CD4-positive, CD25-positive, alpha-beta regulatory T cell (primary cell): ENCODE data around the gene KRT32. TPM values are rescaled to one million over a fixed set of nuclear protein-coding genes. Genes with fewer than 3 reads are reported as not detected.

Experiments
- ATAC-seq, 2 donors: fragments of 150-1000 bp; cut with Tn5 transposase; one replicate each; pipeline ENCODE4 v1.10.0; 2021; ENCODE audit warnings: low read depth in 2 of 2, moderate number of reproducible peaks in 2 of 2, moderate library complexity in 1 of 2
- DNase-seq, 3 donors: peaks; one replicate each; pipeline versions ENCODE4 v3.0.0 to v3.0.0-alpha.2; 2012 to 2022; ENCODE audit warnings: mixed read lengths in 1 of 3
- H3K27ac ChIP-seq: one replicate; pipeline ENCODE4 v1.7.0; 2013; ENCODE audit warnings: mild to moderate bottlenecking, low read length; ENCODE audit not compliant: insufficient read depth, poor library complexity, severe bottlenecking
- H3K27me3 ChIP-seq: one replicate; pipeline ENCODE4 v1.7.0; 2013; ENCODE audit warnings: low read length; ENCODE audit not compliant: control insufficient read depth, insufficient read depth
- H3K36me3 ChIP-seq: one replicate; pipeline ENCODE4 v1.7.0; 2013; ENCODE audit warnings: mild to moderate bottlenecking, low read length, moderate library complexity; ENCODE audit not compliant: control insufficient read depth, insufficient read depth
- H3K4me1 ChIP-seq: 2 replicates; pipeline ENCODE4 v1.7.0; 2013; ENCODE audit warnings: mild to moderate bottlenecking, low read length; ENCODE audit not compliant: insufficient read depth, control insufficient read depth, poor library complexity, severe bottlenecking
- H3K4me3 ChIP-seq: one replicate; pipeline ENCODE4 v1.7.0; 2013; ENCODE audit warnings: low read depth, mild to moderate bottlenecking, low read length, moderate library complexity
- H3K9me3 ChIP-seq, 2 experiments: 1 replicate in 1 of 2; 2 replicates in 1 of 2; pipeline ENCODE4 v1.7.0; 2013; ENCODE audit warnings: low read length in 2 of 2, mild to moderate bottlenecking in 1 of 2, moderate library complexity in 1 of 2; ENCODE audit not compliant: control insufficient read depth in 2 of 2
- H3K27ac Mint-ChIP-seq, 3 donors: one replicate each; pipeline ENCODE4 v1.8.0; 2020 to 2022; ENCODE audit warnings: mild to moderate bottlenecking in 3 of 3, mixed read lengths in 3 of 3, moderate library complexity in 2 of 3
- H3K27me3 Mint-ChIP-seq: one replicate; pipeline ENCODE4 v1.8.0; 2022; ENCODE audit warnings: mild to moderate bottlenecking, mixed read lengths
- H3K36me3 Mint-ChIP-seq: one replicate; pipeline ENCODE4 v1.8.0; 2020; ENCODE audit warnings: mixed read lengths
- H3K4me1 Mint-ChIP-seq, 4 donors: one replicate each; pipeline ENCODE4 v1.8.0; 2020 to 2022; ENCODE audit warnings: mixed read lengths in 4 of 4, mild to moderate bottlenecking in 1 of 4
- H3K4me3 Mint-ChIP-seq, 4 donors: one replicate each; pipeline ENCODE4 v1.8.0; 2020 to 2022; ENCODE audit warnings: mild to moderate bottlenecking in 4 of 4, mixed read lengths in 4 of 4, moderate library complexity in 3 of 4
- H3K9me3 Mint-ChIP-seq, 7 donors: one replicate each; pipeline ENCODE4 v1.8.0; 2020 to 2022; ENCODE audit warnings: mixed read lengths in 7 of 7, mild to moderate bottlenecking in 3 of 7, moderate library complexity in 2 of 7
- polyA plus RNA-seq, 4 donors: library from polyadenylated mRNA; unstranded; fragments of 300-500 nt; fragmentation: Illumina TruSeq; gene quantifications; one replicate each; pipeline ENCODE4 v1.2.3, GENCODE V29; 2021
- total RNA-seq: library from RNA; stranded (reverse); gene quantifications from one replicate; pipeline ENCODE4 v1.2.3, GENCODE V29; 2022

Gene KRT32
- total and polyA plus RNA-seq, 5 donors from 2014 or later = not detected

DNA sequence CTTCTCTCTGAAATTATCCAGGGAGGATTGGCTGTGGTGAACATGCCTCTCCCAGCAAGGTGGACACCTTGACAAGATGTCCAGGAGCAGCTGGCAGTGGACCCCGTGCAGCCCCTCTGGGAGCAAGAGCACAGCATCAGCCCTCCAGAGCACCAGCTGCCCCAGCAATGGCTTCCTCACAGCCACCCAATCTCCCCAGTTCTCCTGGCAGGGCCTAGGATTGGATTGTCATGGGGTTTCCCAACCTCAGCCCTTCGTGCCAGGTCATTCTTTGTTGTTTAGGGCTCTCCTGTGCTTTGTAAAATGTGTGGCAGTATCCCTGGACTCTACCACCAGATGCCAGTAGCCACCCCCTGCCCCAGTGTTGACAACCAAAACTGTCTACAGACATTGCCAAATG is 24.3 kb upstream of the KRT32 start:
- peaks cover 0 to 2% (median 0%) of the 10 kb centered on the region in 7 donors for H3K9me3 Mint-ChIP-seq
- Histone ChIP-seq H3K36me3 (no peaks in the 10 kb centered on the region), H3K27ac (no peak overlapping the region), H3K27me3 (no peaks in the 10 kb centered on the region), H3K4me1 (no peaks in the 10 kb centered on the region), H3K9me3 (no peaks in the 10 kb centered on the region), H3K4me3 (no peak overlapping the region)
- DNase-seq (no peak), ATAC-seq (no peak)
- no peaks in the 10 kb centered on the region for H3K36me3 Mint-ChIP-seq
- H3K4me3 Mint-ChIP-seq = no peak overlapping the region
- H3K27ac Mint-ChIP-seq = no peak overlapping the region
- peaks cover 11% of the 10 kb centered on the region for H3K27me3 Mint-ChIP-seq
- peaks cover 0 to 4% (median 0%) of the 10 kb centered on the region in 4 donors for H3K4me1 Mint-ChIP-seq

- no peak for DNase-seq
- no peak for ATAC-seq
- no peak overlapping the region for H3K27ac ChIP-seq
- no peaks in the 10 kb centered on the region for H3K36me3 Mint-ChIP-seq
- no peaks in the 10 kb centered on the region for H3K9me3 ChIP-seq
- no peak overlapping the region for H3K4me3 ChIP-seq
- H3K27ac Mint-ChIP-seq = no peak overlapping the region
- H3K4me3 Mint-ChIP-seq = no peak overlapping the region
- peaks cover 0 to 4% (median 0%) of the 10 kb centered on the region in 4 donors for H3K4me1 Mint-ChIP-seq
- H3K27me3 Mint-ChIP-seq = peaks cover 19% of the 10 kb centered on the region
- no peaks in the 10 kb centered on the region for H3K36me3 ChIP-seq
- H3K27me3 ChIP-seq = no peaks in the 10 kb centered on the region
- H3K4me1 ChIP-seq = no peaks in the 10 kb centered on the region
- peaks cover 0 to 2% (median 0%) of the 10 kb centered on the region in 7 donors for H3K9me3 Mint-ChIP-seq
These were observed 23.1 kb upstream of the KRT32 start for GRCh38 chr17:41490000-41490990.

DNA sequence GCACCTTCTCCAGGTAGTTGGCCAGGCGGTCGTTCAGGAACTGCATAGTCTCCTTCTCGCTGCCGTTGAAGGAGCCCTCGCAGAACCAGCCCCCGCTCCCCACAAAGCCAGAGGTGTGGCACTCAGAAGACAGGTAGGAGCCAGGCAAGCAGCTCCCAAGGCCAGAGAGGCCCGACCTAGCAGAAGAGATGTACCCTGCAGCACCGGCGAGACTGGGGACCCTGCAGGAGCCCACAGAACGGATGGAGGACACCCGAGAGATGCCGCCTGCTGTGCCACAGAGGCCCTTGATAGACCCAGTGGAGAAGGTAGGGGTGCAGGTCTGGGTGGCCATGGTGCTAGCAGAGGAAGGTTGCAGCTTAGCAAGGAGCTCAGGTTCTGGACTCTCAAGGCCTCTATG is 22.3 kb upstream of the KRT32 start, which contains the start of gene KRT36:
KRT36 (minus strand) TSS at position 380 of the 400 bp plus-strand sequence; CDS start at position 334, 46 bp downstream.
- no peak for DNase-seq

DNA sequence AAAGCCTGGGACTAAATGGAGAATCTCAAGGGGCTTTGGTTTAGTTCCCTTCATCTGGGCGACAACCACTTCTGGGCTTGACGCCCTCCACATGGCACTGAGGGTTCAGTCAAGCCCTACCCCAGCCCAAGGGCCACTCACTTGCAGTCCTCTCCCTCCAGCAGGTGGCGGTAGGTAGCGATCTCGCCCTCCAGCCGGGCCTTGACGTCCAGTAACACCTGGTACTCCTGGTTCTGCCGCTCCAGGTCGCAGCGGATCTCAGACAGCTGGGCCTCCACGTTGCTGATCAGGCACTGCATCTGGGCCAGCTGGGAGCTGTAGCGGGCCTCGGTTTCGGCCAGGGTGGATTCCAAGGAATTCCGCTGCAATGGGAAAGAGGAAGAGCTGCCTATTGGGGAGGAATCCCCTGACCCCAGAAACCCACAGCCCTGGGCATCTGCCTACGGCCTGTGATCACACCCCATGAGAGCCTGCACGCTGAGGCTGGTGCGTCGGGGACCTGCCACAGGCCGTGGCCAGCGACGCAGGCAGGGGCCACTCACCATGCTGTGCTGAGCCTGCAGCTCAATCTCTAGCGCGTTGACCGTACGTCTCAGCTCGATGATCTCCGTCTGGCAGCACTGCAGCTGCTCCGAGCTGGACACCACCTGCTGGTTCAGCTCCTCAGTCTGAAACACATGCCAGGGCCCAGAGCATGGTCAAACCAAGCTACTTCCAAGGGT is 19.8 kb upstream of the KRT32 start:
- Mint-ChIP-seq H3K27ac (no peak overlapping the region), H3K27me3 (peaks cover 14% of the 10 kb centered on the region), H3K9me3 (peaks cover 0 to 1% (median 0%) of the 10 kb centered on the region in 7 donors), H3K36me3 (no peaks in the 10 kb centered on the region), H3K4me1 (peaks cover 0 to 4% (median 0%) of the 10 kb centered on the region in 4 donors), H3K4me3 (no peak overlapping the region)
- ATAC-seq = no peak
- H3K27ac ChIP-seq = no peak overlapping the region
- no peak overlapping the region for H3K4me3 ChIP-seq
- H3K4me1 ChIP-seq = no peaks in the 10 kb centered on the region
- peak in 1 of 3 donors; percentile 36 for DNase-seq
- H3K27me3 ChIP-seq = no peaks in the 10 kb centered on the region
- no peaks in the 10 kb centered on the region for H3K36me3 ChIP-seq
- H3K9me3 ChIP-seq = no peaks in the 10 kb centered on the region

More for the DNA sequence above, 22.3 kb upstream of the KRT32 start, which contains the start of gene KRT36:
- Histone ChIP-seq H3K4me3 (no peak within 1 kb of the TSS), H3K9me3 (no peaks in the 10 kb centered on the region), H3K27ac (no peak within 1 kb of the TSS), H3K4me1 (no peaks in the 10 kb centered on the region), H3K27me3 (no peaks in the 10 kb centered on the region), H3K36me3 (no peaks in the 10 kb centered on the region)
- Mint-ChIP-seq H3K27me3 (peaks cover 19% of the 10 kb centered on the region), H3K27ac (no peak within 1 kb of the TSS), H3K4me1 (peaks cover 0 to 4% (median 0%) of the 10 kb centered on the region in 4 donors), H3K36me3 (no peaks in the 10 kb centered on the region), H3K4me3 (no peak within 1 kb of the TSS), H3K9me3 (peaks cover 0 to 1% (median 0%) of the 10 kb centered on the region in 7 donors)
- ATAC-seq = no peak

GRCh38 chr17:41486316-41486715 is 19.1 kb upstream of the KRT32 start:
- Histone ChIP-seq H3K9me3 (no peaks in the 10 kb centered on the region), H3K27ac (no peak overlapping the region), H3K36me3 (no peaks in the 10 kb centered on the region), H3K4me3 (no peak overlapping the region), H3K4me1 (no peaks in the 10 kb centered on the region), H3K27me3 (no peaks in the 10 kb centered on the region)
- Mint-ChIP-seq H3K27me3 (peaks cover 14% of the 10 kb centered on the region), H3K4me3 (no peak overlapping the region), H3K9me3 (peaks cover 0 to 1% (median 0%) of the 10 kb centered on the region in 7 donors), H3K27ac (no peak overlapping the region), H3K36me3 (no peaks in the 10 kb centered on the region), H3K4me1 (peaks cover 0 to 4% (median 0%) of the 10 kb centered on the region in 4 donors)
- DNase-seq (no peak), ATAC-seq (no peak)

DNA sequence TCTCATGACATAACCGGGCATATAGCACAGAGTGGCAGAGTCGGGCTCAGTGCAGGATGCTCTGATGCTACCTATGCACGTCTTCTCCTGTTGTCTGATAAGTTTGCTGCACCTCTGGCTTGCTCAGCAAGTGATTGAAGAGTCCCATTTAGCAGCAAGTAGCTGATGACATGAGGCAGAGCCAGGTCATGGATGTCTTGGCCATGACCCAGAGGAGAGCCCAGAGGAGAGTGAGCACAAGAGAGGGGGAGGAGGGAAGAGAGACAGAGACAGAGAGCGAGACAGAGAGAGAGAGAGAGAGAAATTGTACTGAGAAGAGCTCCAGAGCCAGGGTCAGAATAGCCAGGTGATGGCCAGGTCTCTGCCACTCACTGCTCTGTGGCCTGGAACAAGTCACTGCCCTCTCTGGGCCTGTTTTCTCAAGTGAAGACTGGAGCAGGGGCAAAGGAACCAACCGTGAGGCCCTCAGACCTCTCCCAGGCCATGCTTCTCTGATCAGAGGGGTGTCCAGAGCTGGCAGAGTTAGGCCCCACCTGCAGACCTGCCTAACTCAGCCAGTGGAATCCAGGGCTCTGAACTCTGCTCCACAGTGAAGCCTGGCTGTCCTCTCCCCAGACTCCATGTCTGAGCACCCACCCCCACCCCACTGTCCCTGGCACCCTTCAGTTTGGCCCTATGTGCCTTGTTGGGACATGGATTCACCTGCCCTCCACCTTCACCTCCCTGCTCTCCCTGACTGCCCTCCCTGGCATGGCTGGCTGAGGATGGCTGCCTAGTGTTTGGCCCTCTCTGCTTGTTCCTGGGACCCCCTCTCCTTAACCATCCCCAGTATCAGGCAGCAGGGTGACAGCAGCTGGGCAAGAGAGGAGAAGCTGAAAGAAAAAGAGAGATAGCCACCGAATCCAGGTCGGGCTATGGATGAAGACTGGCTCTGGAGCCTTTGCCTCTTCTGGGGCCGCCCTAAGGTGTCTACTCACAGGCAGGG is 18.0 kb upstream of the KRT32 start:
- DNase-seq = no peak
- peaks cover 0 to 3% (median 0%) of the 10 kb centered on the region in 4 donors for H3K4me1 Mint-ChIP-seq

More for the DNA sequence above, 18.0 kb upstream of the KRT32 start:
- Histone ChIP-seq H3K36me3 (no peaks in the 10 kb centered on the region), H3K4me1 (no peaks in the 10 kb centered on the region), H3K4me3 (no peak overlapping the region), H3K27me3 (no peaks in the 10 kb centered on the region), H3K27ac (no peak overlapping the region), H3K9me3 (no peaks in the 10 kb centered on the region)
- no peak for ATAC-seq
- Mint-ChIP-seq H3K27me3 (peaks cover 7% of the 10 kb centered on the region), H3K9me3 (no peaks in the 10 kb centered on the region), H3K4me3 (peak overlapping the region in 1 of 4 donors; percentile 71), H3K36me3 (no peaks in the 10 kb centered on the region), H3K27ac (peak overlapping the region in 1 of 3 donors; percentile 85)
